ENCODE data around the gene TEX26.

DNA sequence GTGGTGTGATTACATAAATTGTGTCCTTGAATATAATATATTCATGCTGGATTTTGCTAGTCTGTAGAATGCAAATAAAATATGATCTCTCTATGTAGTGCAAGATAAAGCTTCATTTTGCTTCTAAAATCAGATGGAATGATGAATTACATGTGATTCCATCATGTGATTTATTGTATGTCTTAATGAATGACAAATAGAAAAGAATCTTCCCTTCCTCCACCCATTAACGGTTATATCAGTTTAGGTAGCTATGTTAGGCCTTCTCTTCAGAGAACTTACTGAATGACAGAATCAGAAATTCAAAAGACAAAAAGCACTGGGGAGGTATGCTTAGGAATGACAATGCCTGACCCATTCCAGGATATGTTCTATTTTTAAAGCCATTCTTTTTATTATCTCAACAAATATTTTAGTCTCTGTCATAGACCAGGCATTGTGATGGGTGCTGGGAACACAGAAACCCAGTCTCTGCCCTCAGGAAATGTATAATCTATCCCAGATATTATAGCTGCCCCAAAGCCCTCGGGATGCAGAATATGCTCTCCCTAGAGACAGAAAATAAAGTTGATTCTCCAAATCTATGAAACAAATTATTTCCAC is 90.6 kb downstream of the TEX26 start:
- TF ChIP-seq, protein P1, sequence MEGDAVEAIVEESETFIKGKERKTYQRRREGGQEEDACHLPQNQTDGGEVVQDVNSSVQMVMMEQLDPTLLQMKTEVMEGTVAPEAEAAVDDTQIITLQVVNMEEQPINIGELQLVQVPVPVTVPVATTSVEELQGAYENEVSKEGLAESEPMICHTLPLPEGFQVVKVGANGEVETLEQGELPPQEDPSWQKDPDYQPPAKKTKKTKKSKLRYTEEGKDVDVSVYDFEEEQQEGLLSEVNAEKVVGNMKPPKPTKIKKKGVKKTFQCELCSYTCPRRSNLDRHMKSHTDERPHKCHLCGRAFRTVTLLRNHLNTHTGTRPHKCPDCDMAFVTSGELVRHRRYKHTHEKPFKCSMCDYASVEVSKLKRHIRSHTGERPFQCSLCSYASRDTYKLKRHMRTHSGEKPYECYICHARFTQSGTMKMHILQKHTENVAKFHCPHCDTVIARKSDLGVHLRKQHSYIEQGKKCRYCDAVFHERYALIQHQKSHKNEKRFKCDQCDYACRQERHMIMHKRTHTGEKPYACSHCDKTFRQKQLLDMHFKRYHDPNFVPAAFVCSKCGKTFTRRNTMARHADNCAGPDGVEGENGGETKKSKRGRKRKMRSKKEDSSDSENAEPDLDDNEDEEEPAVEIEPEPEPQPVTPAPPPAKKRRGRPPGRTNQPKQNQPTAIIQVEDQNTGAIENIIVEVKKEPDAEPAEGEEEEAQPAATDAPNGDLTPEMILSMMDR (conservative IDR thresholded peaks at IDR 0.05; ENCODE audit: low read depth, low read length), result no peak
- TF ChIP-seq, protein P2, sequence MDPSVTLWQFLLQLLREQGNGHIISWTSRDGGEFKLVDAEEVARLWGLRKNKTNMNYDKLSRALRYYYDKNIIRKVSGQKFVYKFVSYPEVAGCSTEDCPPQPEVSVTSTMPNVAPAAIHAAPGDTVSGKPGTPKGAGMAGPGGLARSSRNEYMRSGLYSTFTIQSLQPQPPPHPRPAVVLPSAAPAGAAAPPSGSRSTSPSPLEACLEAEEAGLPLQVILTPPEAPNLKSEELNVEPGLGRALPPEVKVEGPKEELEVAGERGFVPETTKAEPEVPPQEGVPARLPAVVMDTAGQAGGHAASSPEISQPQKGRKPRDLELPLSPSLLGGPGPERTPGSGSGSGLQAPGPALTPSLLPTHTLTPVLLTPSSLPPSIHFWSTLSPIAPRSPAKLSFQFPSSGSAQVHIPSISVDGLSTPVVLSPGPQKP (IDR thresholded peaks at IDR 0.05; ENCODE audit: borderline replicate concordance, low read depth, low read length), result no peak
- TF ChIP-seq CEBPB (IDR thresholded peaks at IDR 0.05; ENCODE audit: low read depth, low read length) (no peak), RAD21 (IDR thresholded peaks at IDR 0.05; ENCODE audit: low read length) (no peak), MAFK (IDR thresholded peaks at IDR 0.05; ENCODE audit: low read depth, low read length) (no peak), POLR2A (IDR thresholded peaks at IDR 0.05; ENCODE audit: low read depth, low read length) (no peak), SMC3 (IDR thresholded peaks at IDR 0.05; ENCODE audit: low read depth, low read length) (no peak), FOS (IDR thresholded peaks at IDR 0.05; ENCODE audit: low read depth, low read length) (no peak), RCOR1 (IDR thresholded peaks at IDR 0.05; ENCODE audit: insufficient replicate concordance, low read length) (no peak), RFX5 (IDR thresholded peaks at IDR 0.05; ENCODE audit: low read depth, low read length) (no peak), BHLHE40 (IDR thresholded peaks at IDR 0.05; ENCODE audit: low read depth, low read length) (no peak), MXI1 (IDR thresholded peaks at IDR 0.05; ENCODE audit: borderline replicate concordance, low read depth, low read length) (no peak)
- TF ChIP-seq, protein P3, sequence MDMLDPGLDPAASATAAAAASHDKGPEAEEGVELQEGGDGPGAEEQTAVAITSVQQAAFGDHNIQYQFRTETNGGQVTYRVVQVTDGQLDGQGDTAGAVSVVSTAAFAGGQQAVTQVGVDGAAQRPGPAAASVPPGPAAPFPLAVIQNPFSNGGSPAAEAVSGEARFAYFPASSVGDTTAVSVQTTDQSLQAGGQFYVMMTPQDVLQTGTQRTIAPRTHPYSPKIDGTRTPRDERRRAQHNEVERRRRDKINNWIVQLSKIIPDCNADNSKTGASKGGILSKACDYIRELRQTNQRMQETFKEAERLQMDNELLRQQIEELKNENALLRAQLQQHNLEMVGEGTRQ (IDR thresholded peaks at IDR 0.05; ENCODE audit: low read depth, low read length), result no peak

Data from IMR-90 (cell line).